ENCODE data around the gene CDC42EP1. TPM values are rescaled to one million over a fixed set of nuclear protein-coding genes. Genes with fewer than 3 reads are reported as not detected.

CDC42EP1 gene
- total RNA-seq, 4 donors from 2014 or later: 28.4 to 53.4 (median 33.4) TPM

DNA sequence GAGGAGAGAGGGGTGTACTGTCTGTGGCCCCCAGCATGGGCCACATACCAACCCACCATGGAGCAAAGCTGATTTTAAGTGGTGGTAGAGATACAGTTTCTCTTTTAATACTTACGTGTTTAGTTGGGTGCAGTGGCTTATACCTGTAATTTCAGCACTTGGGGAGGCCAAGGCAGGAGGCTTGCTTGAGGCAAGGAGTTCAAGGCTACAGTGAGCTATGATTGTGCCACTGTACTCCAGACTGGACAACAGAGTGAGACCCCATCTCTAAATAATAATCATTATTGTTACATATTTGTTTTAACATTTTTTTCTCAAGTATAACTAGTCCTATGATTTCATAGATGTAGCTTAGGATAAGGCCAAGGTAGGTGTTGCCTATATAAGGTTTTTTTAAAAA, 57.2 kb downstream of the CDC42EP1 start:
- Histone ChIP-seq H3K27ac (no peak overlapping the region), H3K4me3 (no peak overlapping the region), H3K4me1 (peaks cover 0 to 18% (median 5%) of the 10 kb centered on the region in 4 donors), H3K9me3 (no peaks in the 10 kb centered on the region), H3K27me3 (no peaks in the 10 kb centered on the region), H3K36me3 (peaks cover 2 to 87% (median 5%) of the 10 kb centered on the region in 3 donors)
- TF ChIP-seq POLR2A (IDR thresholded peaks at IDR 0.05): no peak
- no peak for TF ChIP-seq EP300 (IDR thresholded peaks at IDR 0.05)
- TF ChIP-seq, protein P1, sequence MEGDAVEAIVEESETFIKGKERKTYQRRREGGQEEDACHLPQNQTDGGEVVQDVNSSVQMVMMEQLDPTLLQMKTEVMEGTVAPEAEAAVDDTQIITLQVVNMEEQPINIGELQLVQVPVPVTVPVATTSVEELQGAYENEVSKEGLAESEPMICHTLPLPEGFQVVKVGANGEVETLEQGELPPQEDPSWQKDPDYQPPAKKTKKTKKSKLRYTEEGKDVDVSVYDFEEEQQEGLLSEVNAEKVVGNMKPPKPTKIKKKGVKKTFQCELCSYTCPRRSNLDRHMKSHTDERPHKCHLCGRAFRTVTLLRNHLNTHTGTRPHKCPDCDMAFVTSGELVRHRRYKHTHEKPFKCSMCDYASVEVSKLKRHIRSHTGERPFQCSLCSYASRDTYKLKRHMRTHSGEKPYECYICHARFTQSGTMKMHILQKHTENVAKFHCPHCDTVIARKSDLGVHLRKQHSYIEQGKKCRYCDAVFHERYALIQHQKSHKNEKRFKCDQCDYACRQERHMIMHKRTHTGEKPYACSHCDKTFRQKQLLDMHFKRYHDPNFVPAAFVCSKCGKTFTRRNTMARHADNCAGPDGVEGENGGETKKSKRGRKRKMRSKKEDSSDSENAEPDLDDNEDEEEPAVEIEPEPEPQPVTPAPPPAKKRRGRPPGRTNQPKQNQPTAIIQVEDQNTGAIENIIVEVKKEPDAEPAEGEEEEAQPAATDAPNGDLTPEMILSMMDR (IDR thresholded peaks at IDR 0.05): no peak
- WGBS, 2 donors: 87 to 88% methylated on average over 1 of the region's 1 CpG
- no peak for DNase-seq (ENCODE audit: low spot score in 2 of 2)

- Histone ChIP-seq H3K36me3 (peaks cover 2 to 94% (median 5%) of the 10 kb centered on the region in 3 donors), H3K9me3 (no peaks in the 10 kb centered on the region), H3K4me1 (peaks cover 0 to 15% (median 3%) of the 10 kb centered on the region in 4 donors), H3K4me3 (no peak overlapping the region), H3K27me3 (no peaks in the 10 kb centered on the region), H3K27ac (peak overlapping the region in 1 of 4 donors; percentile 62)
- 86 to 89% methylated on average over 14 of the region's 14 CpGs for WGBS, 2 donors
- no peak for DNase-seq (ENCODE audit: low spot score in 2 of 2)
- TF ChIP-seq POLR2A (IDR thresholded peaks at IDR 0.05) (no peak), EP300 (IDR thresholded peaks at IDR 0.05) (no peak)
- TF ChIP-seq, protein P1 (IDR thresholded peaks at IDR 0.05): no peak
Observed at GRCh38 chr22:37618072-37618656, 57.9 kb downstream of the CDC42EP1 start.

- H3K4me3 ChIP-seq: no peak overlapping the region
- peaks cover 0 to 15% (median 2%) of the 10 kb centered on the region in 4 donors for H3K4me1 ChIP-seq
- H3K27me3 ChIP-seq: no peaks in the 10 kb centered on the region
- H3K9me3 ChIP-seq: no peaks in the 10 kb centered on the region
- WGBS, 2 donors: 81 to 91% methylated on average over 3 to 6 of the region's 6 CpGs
- peak overlapping the region in 1 of 4 donors; percentile 62 for H3K27ac ChIP-seq
- no peak for DNase-seq (ENCODE audit: low spot score in 2 of 2)
- TF ChIP-seq, protein P1 (IDR thresholded peaks at IDR 0.05): no peak
- TF ChIP-seq POLR2A (IDR thresholded peaks at IDR 0.05): no peak
- no peak for TF ChIP-seq EP300 (IDR thresholded peaks at IDR 0.05)
- H3K36me3 ChIP-seq: peaks cover 2 to 98% (median 5%) of the 10 kb centered on the region in 3 donors
Observed at GRCh38 chr22:37618674-37619073, 58.4 kb downstream of the CDC42EP1 start.

Small RNA genes lying within 50 kb of the gene (small RNA-seq; reads per million reads assigned to genes)
- not detected for gene RF00017

Other genes starting within 250 kb of the CDC42EP1 start
- gene ELFN2, start 133.0 kb upstream of the CDC42EP1 start, total RNA-seq: 1 to 10 TPM in 3 of 4 donors, under 1 TPM in 1; 0.30 to 4.4 (median 3.1) TPM
- gene MFNG, start 74.1 kb upstream of the CDC42EP1 start, total RNA-seq: 10 to 100 TPM; 11.7 to 24.9 (median 19.4) TPM
- 10 to 100 TPM; 12.5 to 21.6 (median 17.0) TPM for gene CARD10, start 41.1 kb upstream of the CDC42EP1 start, total RNA-seq
- gene LGALS2, start 19.6 kb downstream of the CDC42EP1 start, total RNA-seq: not detected
- 10 to 100 TPM; 66.3 to 99.0 (median 77.2) TPM for gene GGA1, start 48.4 kb downstream of the CDC42EP1 start, total RNA-seq
- 10 to 100 TPM in 2 of 4 donors, 1 to 10 TPM in 2; 7.5 to 19.8 (median 13.9) TPM for gene SH3BP1, start 79.2 kb downstream of the CDC42EP1 start, total RNA-seq
- 10 to 100 TPM; 14.7 to 19.7 (median 16.2) TPM for gene PDXP, start 98.2 kb downstream of the CDC42EP1 start, total RNA-seq
- gene LGALS1, start 115.2 kb downstream of the CDC42EP1 start, total RNA-seq: 1,000 to 10,000 TPM; 1,362 to 3,592 (median 2,463) TPM
- gene NOL12, start 125.9 kb downstream of the CDC42EP1 start, total RNA-seq: 10 to 100 TPM; 24.1 to 39.5 (median 31.2) TPM
- 100 to 1,000 TPM; 140 to 160 (median 151) TPM for gene TRIOBP, start 136.6 kb downstream of the CDC42EP1 start, total RNA-seq
- gene GCAT, start 247.5 kb downstream of the CDC42EP1 start, total RNA-seq: 10 to 100 TPM; 10.3 to 39.8 (median 21.5) TPM